H1 (cell line): ENCODE data around the gene LRRC25. TPM values are rescaled to one million over a fixed set of nuclear protein-coding genes. Genes with fewer than 3 reads are reported as not detected.
A peak's percentile ranks its signal among the peaks of the same experiment; 100 is the strongest.

ENCODE experiments used
- CTCF ChIA-PET: fragments of 300-600 bp; sonication (Branson Sonifier 250); formaldehyde crosslinking; loops from one replicate; lab custom pipeline; 2021; ENCODE audit not compliant: partially characterized antibody; lab: Charles Lee
- POLR2A ChIA-PET: fragments of 300-600 bp; sonication (Branson Sonifier 250); formaldehyde crosslinking; loops from one replicate; lab custom pipeline; 2021; ENCODE audit warnings: inconsistent platforms; ENCODE audit not compliant: partially characterized antibody; lab: Charles Lee
- DNase-seq, 2 experiments: peaks; one replicate each; pipeline versions ENCODE4 v3.0.0 to v3.0.0-alpha.2; 2010 to 2022; ENCODE audit warnings: low spot score in 2 of 2, low read depth in 1 of 2, mixed read lengths in 1 of 2
- FAIRE-seq: peaks from 2 replicates; lab custom pipeline; 2011; peaks lifted over from hg19 to GRCh38; lab: Jason Lieb, UNC
- H2AFZ ChIP-seq: 2 replicates; pipeline ENCODE4 v1.8.1; 2012; ENCODE audit warnings: low read length, inconsistent platforms
- H2AK5ac ChIP-seq: 2 replicates; pipeline ENCODE4 v1.6.1; 2013; ENCODE audit warnings: low read depth, low read length
- H2BK120ac ChIP-seq: replicated peaks from 2 replicates; pipeline ENCODE3; 2013; ENCODE audit warnings: low read depth, low read length, inconsistent platforms
- H2BK12ac ChIP-seq: 2 replicates; pipeline ENCODE4 v1.6.1; 2013; ENCODE audit warnings: low read depth, low read length
- H2BK15ac ChIP-seq: 2 replicates; pipeline ENCODE4 v1.6.1; 2013; ENCODE audit warnings: low read length
- H2BK20ac ChIP-seq: 2 replicates; pipeline ENCODE4 v1.6.1; 2013; ENCODE audit warnings: low read length
- H2BK5ac ChIP-seq: 2 replicates; pipeline ENCODE4 v1.6.1; 2013; ENCODE audit warnings: low read depth, low read length
- H3K14ac ChIP-seq: 2 replicates; pipeline ENCODE4 v1.6.1; 2013; ENCODE audit warnings: inconsistent platforms; ENCODE audit not compliant: insufficient read length
- H3K18ac ChIP-seq: 2 replicates; pipeline ENCODE4 v1.6.1; 2013; ENCODE audit warnings: low read length; ENCODE audit errors: extremely low read depth
- H3K23ac ChIP-seq: 2 replicates; pipeline ENCODE4 v1.6.1; 2013; ENCODE audit warnings: inconsistent platforms; ENCODE audit not compliant: insufficient read length
- H3K23me2 ChIP-seq: 2 replicates; pipeline ENCODE4 v1.6.1; 2013; ENCODE audit warnings: low read depth, low read length
- H3K27ac ChIP-seq: 2 replicates; pipeline ENCODE4 v1.6.1; 2011; ENCODE audit warnings: low read depth, low read length, inconsistent platforms
- H3K27me3 ChIP-seq, 4 experiments: replicated peaks in 1 of 4; 1 replicate in 1 of 4; 2 replicates in 3 of 4; pipeline versions ENCODE4 v1.6.1 to v1.8.1; 2011 to 2013; ENCODE audit warnings: low read length in 3 of 4, mild to moderate bottlenecking in 3 of 4, inconsistent platforms in 2 of 4, mixed read lengths in 2 of 4, moderate library complexity in 1 of 4; ENCODE audit not compliant: control insufficient read depth in 3 of 4, insufficient read depth in 3 of 4; ENCODE audit errors: extremely low read depth in 1 of 4
- H3K36me3 ChIP-seq, 4 experiments: 2 replicates each; pipeline versions ENCODE4 v1.6.1 to v1.8.1; 2011 to 2013; ENCODE audit warnings: mild to moderate bottlenecking in 4 of 4, low read length in 3 of 4, moderate library complexity in 2 of 4, control low read depth in 1 of 4, inconsistent platforms in 1 of 4; ENCODE audit not compliant: insufficient read depth in 4 of 4, control insufficient read depth in 2 of 4
- H3K4ac ChIP-seq: replicated peaks from 2 replicates; pipeline ENCODE3; 2013; ENCODE audit warnings: low read length, low read depth, mixed read lengths, inconsistent platforms; ENCODE audit not compliant: insufficient read length
- H3K4me1 ChIP-seq, 4 experiments: replicated peaks in 1 of 4; 1 replicate in 1 of 4; 2 replicates in 3 of 4; pipeline versions ENCODE4 v1.6.1 to v1.8.1; 2011 to 2013; ENCODE audit warnings: low read length in 3 of 4, inconsistent platforms in 2 of 4, mixed read lengths in 1 of 4; ENCODE audit not compliant: insufficient read depth in 4 of 4, control insufficient read depth in 3 of 4
- H3K4me2 ChIP-seq, 2 experiments: 2 replicates each; pipeline versions ENCODE4 v1.6.1 to v1.8.1; 2011 to 2013; ENCODE audit warnings: low read depth in 2 of 2, low read length in 2 of 2, control low read depth in 1 of 2, inconsistent platforms in 1 of 2, mild to moderate bottlenecking in 1 of 2; ENCODE audit not compliant: insufficient read depth in 1 of 2
- H3K4me3 ChIP-seq, 4 experiments: fragments of 200-600, 300-600 bp in 1 of 4; sonication (generic), shearing (Covaris generic), sonication (Bioruptor Twin) in 1 of 4; 2 replicates each; pipeline versions ENCODE4 v1.5.1 to v1.8.1; 2011 to 2016; ENCODE audit warnings: low read length in 4 of 4, low read depth in 3 of 4, control low read depth in 2 of 4, inconsistent platforms in 2 of 4, mild to moderate bottlenecking in 2 of 4, mixed read lengths in 1 of 4, moderate library complexity in 1 of 4; ENCODE audit not compliant: insufficient read depth in 2 of 4; ENCODE audit errors: extremely low read depth in 1 of 4
- H3K56ac ChIP-seq: replicated peaks from 2 replicates; pipeline ENCODE3; 2013; ENCODE audit warnings: low read depth, mild to moderate bottlenecking, mixed read lengths, low read length, inconsistent platforms; ENCODE audit not compliant: insufficient read length
- H3K79me1 ChIP-seq: 2 replicates; pipeline ENCODE4 v1.6.1; 2013; ENCODE audit warnings: low read depth, low read length, control low read depth
- H3K79me2 ChIP-seq, 2 experiments: 2 replicates each; pipeline versions ENCODE4 v1.6.1 to v1.8.1; 2012 to 2013; ENCODE audit warnings: low read length in 2 of 2, mild to moderate bottlenecking in 2 of 2, inconsistent platforms in 1 of 2; ENCODE audit not compliant: insufficient read depth in 2 of 2, control insufficient read depth in 1 of 2
- H3K9ac ChIP-seq, 4 experiments: replicated peaks in 1 of 4; 1 replicate in 1 of 4; 2 replicates in 3 of 4; pipeline versions ENCODE4 v1.6.1 to v1.8.1; 2011 to 2013; ENCODE audit warnings: low read depth in 3 of 4, low read length in 3 of 4, control low read depth in 2 of 4, mild to moderate bottlenecking in 2 of 4, moderate library complexity in 2 of 4, inconsistent platforms in 1 of 4; ENCODE audit errors: extremely low read depth in 1 of 4
- H3K9me3 ChIP-seq, 2 experiments: 2 replicates each; pipeline versions ENCODE4 v1.6.1 to v1.8.1; 2012 to 2013; ENCODE audit warnings: mild to moderate bottlenecking in 2 of 2, moderate library complexity in 2 of 2, control low read depth in 1 of 2, inconsistent platforms in 1 of 2, low read depth in 1 of 2, low read length in 1 of 2, mixed read lengths in 1 of 2; ENCODE audit not compliant: insufficient read depth in 2 of 2
- H4K20me1 ChIP-seq, 2 experiments: replicated peaks in 1 of 2; 2 replicates each; pipeline versions ENCODE3 to v1.8.1; 2011 to 2013; ENCODE audit warnings: inconsistent platforms in 2 of 2, low read length in 2 of 2, mild to moderate bottlenecking in 1 of 2; ENCODE audit not compliant: insufficient read depth in 2 of 2, control insufficient read depth in 1 of 2
- H4K5ac ChIP-seq: 2 replicates; pipeline ENCODE4 v1.6.1; 2013; ENCODE audit warnings: low read length, low read depth, mixed read lengths, inconsistent platforms; ENCODE audit not compliant: insufficient read length
- H4K8ac ChIP-seq: 2 replicates; pipeline ENCODE4 v1.8.0; 2013; ENCODE audit warnings: mild to moderate bottlenecking, moderate library complexity, low read length, inconsistent platforms; ENCODE audit not compliant: insufficient read depth; ENCODE audit errors: extremely low read depth
- H4K91ac ChIP-seq: replicated peaks from 2 replicates; pipeline ENCODE3; 2013; ENCODE audit warnings: low read length, mixed read lengths, inconsistent platforms; ENCODE audit not compliant: insufficient read length
- RAD21 ChIP-seq, 2 experiments: IDR thresholded peaks in 1 of 2; conservative IDR thresholded peaks in 1 of 2; 2 replicates each; pipeline ENCODE4 v1.6.1; 2011; ENCODE audit warnings: low read depth in 2 of 2, low read length in 2 of 2, improper control_type of control experiment in 1 of 2, inconsistent platforms in 1 of 2, mild to moderate bottlenecking in 1 of 2, moderate library complexity in 1 of 2
- WGBS, 2 experiments: shearing (Covaris generic) in 1 of 2; methylation state at CpG; one replicate each; pipeline versions ENCODE4 v1.1.6 to v1.1.7; 2013 to 2015; ENCODE audit warnings: low lambda C conversion rate in 2 of 2, mixed read lengths in 2 of 2, inconsistent platforms in 1 of 2, low coverage in 1 of 2, missing lambda C conversion rate in 1 of 2; ENCODE audit not compliant: insufficient replicate concordance in 2 of 2, insufficient coverage in 1 of 2, insufficient read length in 1 of 2; ENCODE audit errors: extremely low coverage in 1 of 2, missing lambda C conversion rate in 1 of 2; 5-methylcytosine and 5-hydroxymethylcytosine counted together
- polyA plus RNA-seq, 7 experiments: library from polyadenylated mRNA; depleted of rRNA in 3 of 7; stranded (reverse) in 5 of 7; unstranded in 2 of 7; fragments of >200 nt in 5 of 7; fragments of 200-250 nt in 2 of 7; gene quantifications; 1 replicate in 5 of 7; 2 replicates in 1 of 7; 4 replicates in 1 of 7; pipeline versions ENCODE4 v1.2.1 to v1.2.3, GENCODE V29; 2011 to 2013; ENCODE audit warnings: missing spikeins in 2 of 7, mixed read lengths in 2 of 7
- total RNA-seq: library from RNA; stranded (reverse); fragmentation: NEBNext Ultra II Directional; extraction: Animal tissue kit (Norgen Biotek cat#: 25700); gene quantifications from 2 replicates; pipeline ENCODE4 v1.2.1, GENCODE V29; 2021

LRRC25 gene
- total and polyA plus RNA-seq, 2 of the 8 experiments (the other 6 are each of a cell fraction or from before 2014, with no cell fraction given): 0.20 to 0.41 TPM

DNA sequence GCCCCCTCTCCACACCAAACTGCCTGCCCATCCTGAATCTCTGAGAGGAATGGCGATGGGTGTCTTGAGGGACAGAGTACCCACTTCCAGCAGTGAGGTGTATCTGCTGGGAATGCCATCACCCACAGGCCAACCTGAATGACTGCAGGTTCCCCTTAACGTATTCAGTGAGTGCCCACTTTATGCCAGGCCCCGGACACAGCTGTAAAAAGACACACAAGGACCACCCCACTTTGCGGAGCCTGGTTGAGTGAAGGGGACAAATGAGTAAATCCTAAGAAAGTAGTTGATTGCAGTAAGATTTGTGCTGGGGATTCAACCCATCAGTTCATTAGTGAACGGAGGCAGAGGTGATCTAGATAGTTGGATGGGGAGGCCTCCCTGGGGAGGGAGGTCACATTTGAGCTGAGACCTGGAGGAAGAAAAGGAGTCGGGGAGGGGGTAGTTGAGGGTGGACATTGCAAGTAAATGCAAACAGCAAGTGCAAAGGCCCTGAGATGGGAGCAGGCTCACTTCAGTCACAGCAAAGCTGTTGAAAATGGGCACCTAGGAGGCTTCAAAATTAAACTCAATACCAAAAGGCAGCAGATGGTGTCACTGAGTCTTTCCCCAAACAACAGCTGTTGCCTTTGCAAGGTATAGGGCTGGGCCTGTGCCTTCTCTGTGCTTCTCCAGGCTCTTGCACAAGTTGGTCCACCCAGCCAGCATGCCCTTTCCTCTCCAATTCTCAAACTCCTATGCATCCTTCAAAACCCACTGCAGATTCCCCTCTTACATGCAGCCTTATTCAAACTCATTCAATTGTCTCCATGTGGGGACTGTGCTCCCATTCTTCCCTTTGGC, 7.1 kb downstream of the LRRC25 start:
- FAIRE-seq (no peak), DNase-seq (no peak)
- no peak overlapping the region for H3K27ac ChIP-seq
- CTCF ChIA-PET: interaction anchor here (0.8 to 10.4 kb wide), 13 partner anchors 10 to 141 kb away, joined by 3 to 177 read pairs (median 15); partner anchors contain the start of genes LRRC25 and SSBP4
- no peak overlapping the region for H3K4ac ChIP-seq
- H2AK5ac ChIP-seq: no peak overlapping the region
- 78% methylated on average over 6 of the region's 6 CpGs; no CpG with 5 or more reads in 1 of the 2 experiments for WGBS, 2 experiments
- H3K56ac ChIP-seq: no peak overlapping the region
- peaks cover 0 to 23% (median 14%) of the 10 kb centered on the region in 4 experiments; a peak in 6 of 7 replicates for H3K27me3 ChIP-seq
- peaks cover 2% of the 10 kb centered on the region; the same call in 1 of the 2 replicates for H3K23me2 ChIP-seq
- H3K79me1 ChIP-seq: no peaks in the 10 kb centered on the region
- H4K91ac ChIP-seq: no peak overlapping the region
- POLR2A ChIA-PET: interaction anchor here (1.2 to 3.3 kb wide), 4 partner anchors 10 to 30 kb away, joined by 3 to 12 read pairs (median 6); no protein-coding TSS in a partner anchor
- H4K5ac ChIP-seq: no peak overlapping the region
- no peak overlapping the region for H3K4me2 ChIP-seq
- 0 out of 2 replicates have a peak overlapping the region, but pooled peaks have one; percentile 46 for H2BK15ac ChIP-seq
- H3K9ac ChIP-seq: no peak overlapping the region
- H3K36me3 ChIP-seq: no peaks in the 10 kb centered on the region
- H3K4me1 ChIP-seq: peaks cover 3 to 4% (median 3%) of the 10 kb centered on the region in 4 experiments
- TF ChIP-seq RAD21 (IDR thresholded peaks at IDR 0.05 in 1 of 2, conservative IDR thresholded peaks at IDR 0.05 in 1 of 2; ENCODE audit: low read depth in 2 of 2, low read length in 2 of 2): no peak
- TF ChIP-seq, all 59 proteins: peak for 0
- Histone ChIP-seq H3K9me3 (no peaks in the 10 kb centered on the region), H4K20me1 (no peaks in the 10 kb centered on the region), H4K8ac (no peak overlapping the region), H3K79me2 (no peaks in the 10 kb centered on the region), H2BK5ac (no peak overlapping the region), H2BK12ac (0 out of 2 replicates have a peak overlapping the region, but pooled peaks have one; percentile 5), H3K18ac (no peak overlapping the region), H2BK20ac (no peak overlapping the region), H3K4me3 (no peak overlapping the region), H2AFZ (no peak overlapping the region), H3K23ac (no peak overlapping the region), H3K14ac (no peak overlapping the region), H2BK120ac (no peak overlapping the region)
